K562 (cell line): Measurements from ENCODE around the gene CCDC33. TPM values are rescaled to one million over a fixed set of nuclear protein-coding genes. Genes with fewer than 3 reads are reported as not detected.

Experiments
- BCL6 ChIP-seq: fragments of 250-450 bp; sonication (Bioruptor Pico); IDR thresholded peaks from 2 replicates; pipeline ENCODE4 v1.4.0; 2020
- CREB1 ChIP-seq, 2 experiments: sonication (generic) in 1 of 2; formaldehyde crosslinking in 1 of 2; IDR thresholded peaks; 2 replicates each; pipeline versions ENCODE4 v1.6.1 to v1.8.0; 2012 to 2022; ENCODE audit warnings: inconsistent platforms in 1 of 2, mild to moderate bottlenecking in 1 of 2, missing genetic modification reagents in 1 of 2, moderate library complexity in 1 of 2
- polyA plus RNA-seq, 8 experiments: library from polyadenylated mRNA; depleted of rRNA in 4 of 8; stranded (reverse) in 5 of 8; unstranded in 3 of 8; fragments of >200 nt; fragmentation: Nextera tagmentation in 2 of 8; fragmentation: Illumina TruSeq in 1 of 8; extraction: Ambion mirVana in 2 of 8; extraction: Trizol in 1 of 8; gene quantifications; 2 replicates each; pipeline versions ENCODE4 v1.2.1 to v1.2.3, GENCODE V29; 2011 to 2014; ENCODE audit warnings: inconsistent platforms in 1 of 8, missing spikeins in 1 of 8
- total RNA-seq, 7 experiments: library from RNA; depleted of rRNA in 6 of 7; stranded (reverse); fragments of >200 nt in 6 of 7; fragmentation: Illumina TruSeq in 2 of 7; extraction: Trizol in 2 of 7; gene quantifications; 2 replicates each; pipeline versions ENCODE4 v1.2.1 to v1.2.3, GENCODE V29; 2011 to 2021; ENCODE audit warnings: low replicate concordance in 1 of 7
- TF ChIP-seq, protein P1 (sequence below): fragments of 200-600 bp; sonication (generic); IDR thresholded peaks from one replicate; pipeline ENCODE4 v1.6.1; 2012; ENCODE audit warnings: mild to moderate bottlenecking, low read depth, low read length, inconsistent platforms
- TF ChIP-seq, protein P2 (sequence below), 2 experiments: IDR thresholded peaks in 1 of 2; conservative IDR thresholded peaks in 1 of 2; 2 replicates each; pipeline ENCODE4 v1.6.1; 2016; ENCODE audit warnings: low read depth in 2 of 2, mild to moderate bottlenecking in 1 of 2, missing compliant biosample characterization in 1 of 2, missing genetic modification characterization in 1 of 2, moderate library complexity in 1 of 2
- TF ChIP-seq, protein P3 (sequence below): fragments of 450-650 bp; formaldehyde crosslinking; IDR thresholded peaks from 2 replicates; pipeline ENCODE4 v1.4.0; 2020; ENCODE audit warnings: mild to moderate bottlenecking, moderate library complexity
- TF ChIP-seq, protein P4 (sequence below), 2 experiments: fragments of 450-650 bp in 1 of 2; sonication (generic) in 1 of 2; formaldehyde crosslinking in 1 of 2; IDR thresholded peaks in 1 of 2; conservative IDR thresholded peaks in 1 of 2; 2 replicates each; pipeline versions ENCODE4 v1.6.1 to v1.8.1; 2016 to 2023; ENCODE audit warnings: mild to moderate bottlenecking in 2 of 2, moderate library complexity in 2 of 2, inconsistent platforms in 1 of 2, missing genetic modification reagents in 1 of 2
- TF ChIP-seq, protein P5 (sequence below): fragments of 250-450 bp; sonication (Bioruptor Pico); IDR thresholded peaks from 2 replicates; pipeline ENCODE4 v1.4.0; 2020; ENCODE audit warnings: mild to moderate bottlenecking

The CCDC33 gene
- total and polyA plus RNA-seq, 9 of the 15 experiments (the other 6 are each of a cell fraction or from before 2014, with no cell fraction given) = 0.08 to 1.1 (median 0.15) TPM; not detected in 4

DNA sequence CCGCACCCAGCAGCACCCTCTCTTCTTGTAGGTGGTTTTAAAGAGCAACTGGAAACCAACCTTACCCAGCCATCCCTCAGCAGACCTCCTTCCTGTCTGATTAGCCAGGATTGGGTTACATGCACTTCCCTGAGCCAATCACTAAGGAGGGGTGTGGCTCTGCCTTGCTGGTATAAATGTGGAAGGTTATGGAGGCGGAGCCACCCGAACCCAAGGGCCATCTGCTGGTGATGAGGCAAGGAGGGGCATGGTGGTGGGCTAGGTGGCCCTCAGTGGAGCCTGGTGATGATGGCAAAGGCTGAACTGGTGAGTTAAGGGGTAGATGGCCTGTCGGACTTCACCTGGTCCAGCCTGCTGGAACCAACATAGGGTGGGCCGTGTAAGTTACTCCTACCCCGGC lies 39.8 kb downstream of the CCDC33 start (continued):
- TF ChIP-seq, protein P1, sequence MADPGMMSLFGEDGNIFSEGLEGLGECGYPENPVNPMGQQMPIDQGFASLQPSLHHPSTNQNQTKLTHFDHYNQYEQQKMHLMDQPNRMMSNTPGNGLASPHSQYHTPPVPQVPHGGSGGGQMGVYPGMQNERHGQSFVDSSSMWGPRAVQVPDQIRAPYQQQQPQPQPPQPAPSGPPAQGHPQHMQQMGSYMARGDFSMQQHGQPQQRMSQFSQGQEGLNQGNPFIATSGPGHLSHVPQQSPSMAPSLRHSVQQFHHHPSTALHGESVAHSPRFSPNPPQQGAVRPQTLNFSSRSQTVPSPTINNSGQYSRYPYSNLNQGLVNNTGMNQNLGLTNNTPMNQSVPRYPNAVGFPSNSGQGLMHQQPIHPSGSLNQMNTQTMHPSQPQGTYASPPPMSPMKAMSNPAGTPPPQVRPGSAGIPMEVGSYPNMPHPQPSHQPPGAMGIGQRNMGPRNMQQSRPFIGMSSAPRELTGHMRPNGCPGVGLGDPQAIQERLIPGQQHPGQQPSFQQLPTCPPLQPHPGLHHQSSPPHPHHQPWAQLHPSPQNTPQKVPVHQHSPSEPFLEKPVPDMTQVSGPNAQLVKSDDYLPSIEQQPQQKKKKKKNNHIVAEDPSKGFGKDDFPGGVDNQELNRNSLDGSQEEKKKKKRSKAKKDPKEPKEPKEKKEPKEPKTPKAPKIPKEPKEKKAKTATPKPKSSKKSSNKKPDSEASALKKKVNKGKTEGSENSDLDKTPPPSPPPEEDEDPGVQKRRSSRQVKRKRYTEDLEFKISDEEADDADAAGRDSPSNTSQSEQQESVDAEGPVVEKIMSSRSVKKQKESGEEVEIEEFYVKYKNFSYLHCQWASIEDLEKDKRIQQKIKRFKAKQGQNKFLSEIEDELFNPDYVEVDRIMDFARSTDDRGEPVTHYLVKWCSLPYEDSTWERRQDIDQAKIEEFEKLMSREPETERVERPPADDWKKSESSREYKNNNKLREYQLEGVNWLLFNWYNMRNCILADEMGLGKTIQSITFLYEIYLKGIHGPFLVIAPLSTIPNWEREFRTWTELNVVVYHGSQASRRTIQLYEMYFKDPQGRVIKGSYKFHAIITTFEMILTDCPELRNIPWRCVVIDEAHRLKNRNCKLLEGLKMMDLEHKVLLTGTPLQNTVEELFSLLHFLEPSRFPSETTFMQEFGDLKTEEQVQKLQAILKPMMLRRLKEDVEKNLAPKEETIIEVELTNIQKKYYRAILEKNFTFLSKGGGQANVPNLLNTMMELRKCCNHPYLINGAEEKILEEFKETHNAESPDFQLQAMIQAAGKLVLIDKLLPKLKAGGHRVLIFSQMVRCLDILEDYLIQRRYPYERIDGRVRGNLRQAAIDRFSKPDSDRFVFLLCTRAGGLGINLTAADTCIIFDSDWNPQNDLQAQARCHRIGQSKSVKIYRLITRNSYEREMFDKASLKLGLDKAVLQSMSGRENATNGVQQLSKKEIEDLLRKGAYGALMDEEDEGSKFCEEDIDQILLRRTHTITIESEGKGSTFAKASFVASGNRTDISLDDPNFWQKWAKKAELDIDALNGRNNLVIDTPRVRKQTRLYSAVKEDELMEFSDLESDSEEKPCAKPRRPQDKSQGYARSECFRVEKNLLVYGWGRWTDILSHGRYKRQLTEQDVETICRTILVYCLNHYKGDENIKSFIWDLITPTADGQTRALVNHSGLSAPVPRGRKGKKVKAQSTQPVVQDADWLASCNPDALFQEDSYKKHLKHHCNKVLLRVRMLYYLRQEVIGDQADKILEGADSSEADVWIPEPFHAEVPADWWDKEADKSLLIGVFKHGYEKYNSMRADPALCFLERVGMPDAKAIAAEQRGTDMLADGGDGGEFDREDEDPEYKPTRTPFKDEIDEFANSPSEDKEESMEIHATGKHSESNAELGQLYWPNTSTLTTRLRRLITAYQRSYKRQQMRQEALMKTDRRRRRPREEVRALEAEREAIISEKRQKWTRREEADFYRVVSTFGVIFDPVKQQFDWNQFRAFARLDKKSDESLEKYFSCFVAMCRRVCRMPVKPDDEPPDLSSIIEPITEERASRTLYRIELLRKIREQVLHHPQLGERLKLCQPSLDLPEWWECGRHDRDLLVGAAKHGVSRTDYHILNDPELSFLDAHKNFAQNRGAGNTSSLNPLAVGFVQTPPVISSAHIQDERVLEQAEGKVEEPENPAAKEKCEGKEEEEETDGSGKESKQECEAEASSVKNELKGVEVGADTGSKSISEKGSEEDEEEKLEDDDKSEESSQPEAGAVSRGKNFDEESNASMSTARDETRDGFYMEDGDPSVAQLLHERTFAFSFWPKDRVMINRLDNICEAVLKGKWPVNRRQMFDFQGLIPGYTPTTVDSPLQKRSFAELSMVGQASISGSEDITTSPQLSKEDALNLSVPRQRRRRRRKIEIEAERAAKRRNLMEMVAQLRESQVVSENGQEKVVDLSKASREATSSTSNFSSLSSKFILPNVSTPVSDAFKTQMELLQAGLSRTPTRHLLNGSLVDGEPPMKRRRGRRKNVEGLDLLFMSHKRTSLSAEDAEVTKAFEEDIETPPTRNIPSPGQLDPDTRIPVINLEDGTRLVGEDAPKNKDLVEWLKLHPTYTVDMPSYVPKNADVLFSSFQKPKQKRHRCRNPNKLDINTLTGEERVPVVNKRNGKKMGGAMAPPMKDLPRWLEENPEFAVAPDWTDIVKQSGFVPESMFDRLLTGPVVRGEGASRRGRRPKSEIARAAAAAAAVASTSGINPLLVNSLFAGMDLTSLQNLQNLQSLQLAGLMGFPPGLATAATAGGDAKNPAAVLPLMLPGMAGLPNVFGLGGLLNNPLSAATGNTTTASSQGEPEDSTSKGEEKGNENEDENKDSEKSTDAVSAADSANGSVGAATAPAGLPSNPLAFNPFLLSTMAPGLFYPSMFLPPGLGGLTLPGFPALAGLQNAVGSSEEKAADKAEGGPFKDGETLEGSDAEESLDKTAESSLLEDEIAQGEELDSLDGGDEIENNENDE = no peak
- TF ChIP-seq, protein P2, sequence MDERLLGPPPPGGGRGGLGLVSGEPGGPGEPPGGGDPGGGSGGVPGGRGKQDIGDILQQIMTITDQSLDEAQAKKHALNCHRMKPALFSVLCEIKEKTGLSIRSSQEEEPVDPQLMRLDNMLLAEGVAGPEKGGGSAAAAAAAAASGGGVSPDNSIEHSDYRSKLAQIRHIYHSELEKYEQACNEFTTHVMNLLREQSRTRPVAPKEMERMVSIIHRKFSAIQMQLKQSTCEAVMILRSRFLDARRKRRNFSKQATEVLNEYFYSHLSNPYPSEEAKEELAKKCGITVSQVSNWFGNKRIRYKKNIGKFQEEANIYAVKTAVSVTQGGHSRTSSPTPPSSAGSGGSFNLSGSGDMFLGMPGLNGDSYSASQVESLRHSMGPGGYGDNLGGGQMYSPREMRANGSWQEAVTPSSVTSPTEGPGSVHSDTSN (CRISPR knock-in tag; IDR thresholded peaks at IDR 0.05; ENCODE audit: low read depth) = no peak
- TF ChIP-seq, protein P2 (tag; conservative IDR thresholded peaks at IDR 0.05; ENCODE audit: low read depth) = 0 out of 2 replicates have a peak, but pooled peaks have one; percentile 45
- TF ChIP-seq, protein P3, sequence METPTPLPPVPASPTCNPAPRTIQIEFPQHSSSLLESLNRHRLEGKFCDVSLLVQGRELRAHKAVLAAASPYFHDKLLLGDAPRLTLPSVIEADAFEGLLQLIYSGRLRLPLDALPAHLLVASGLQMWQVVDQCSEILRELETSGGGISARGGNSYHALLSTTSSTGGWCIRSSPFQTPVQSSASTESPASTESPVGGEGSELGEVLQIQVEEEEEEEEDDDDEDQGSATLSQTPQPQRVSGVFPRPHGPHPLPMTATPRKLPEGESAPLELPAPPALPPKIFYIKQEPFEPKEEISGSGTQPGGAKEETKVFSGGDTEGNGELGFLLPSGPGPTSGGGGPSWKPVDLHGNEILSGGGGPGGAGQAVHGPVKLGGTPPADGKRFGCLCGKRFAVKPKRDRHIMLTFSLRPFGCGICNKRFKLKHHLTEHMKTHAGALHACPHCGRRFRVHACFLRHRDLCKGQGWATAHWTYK (CRISPR knock-in tag) = no peak
- no peak for TF ChIP-seq CREB1 (IDR thresholded peaks at IDR 0.05)
- no peak for TF ChIP-seq CREB1 (CRISPR knock-in tag; IDR thresholded peaks at IDR 0.05)
- TF ChIP-seq, protein P4, sequence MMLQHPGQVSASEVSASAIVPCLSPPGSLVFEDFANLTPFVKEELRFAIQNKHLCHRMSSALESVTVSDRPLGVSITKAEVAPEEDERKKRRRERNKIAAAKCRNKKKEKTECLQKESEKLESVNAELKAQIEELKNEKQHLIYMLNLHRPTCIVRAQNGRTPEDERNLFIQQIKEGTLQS (IDR thresholded peaks at IDR 0.05) = no peak
- TF ChIP-seq, protein P4 (CRISPR knock-in tag; conservative IDR thresholded peaks at IDR 0.05) = no peak
- TF ChIP-seq, protein P5, sequence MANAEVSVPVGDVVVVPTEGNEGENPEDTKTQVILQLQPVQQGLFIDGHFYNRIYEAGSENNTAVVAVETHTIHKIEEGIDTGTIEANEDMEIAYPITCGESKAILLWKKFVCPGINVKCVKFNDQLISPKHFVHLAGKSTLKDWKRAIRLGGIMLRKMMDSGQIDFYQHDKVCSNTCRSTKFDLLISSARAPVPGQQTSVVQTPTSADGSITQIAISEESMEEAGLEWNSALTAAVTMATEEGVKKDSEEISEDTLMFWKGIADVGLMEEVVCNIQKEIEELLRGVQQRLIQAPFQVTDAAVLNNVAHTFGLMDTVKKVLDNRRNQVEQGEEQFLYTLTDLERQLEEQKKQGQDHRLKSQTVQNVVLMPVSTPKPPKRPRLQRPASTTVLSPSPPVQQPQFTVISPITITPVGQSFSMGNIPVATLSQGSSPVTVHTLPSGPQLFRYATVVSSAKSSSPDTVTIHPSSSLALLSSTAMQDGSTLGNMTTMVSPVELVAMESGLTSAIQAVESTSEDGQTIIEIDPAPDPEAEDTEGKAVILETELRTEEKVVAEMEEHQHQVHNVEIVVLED (CRISPR knock-in tag) = no peak
- no peak for TF ChIP-seq BCL6 (CRISPR knock-in tag)
